ENCODE measurements around the gene PSEN1. TPM values are rescaled to one million over a fixed set of nuclear protein-coding genes. Genes with fewer than 3 reads are reported as not detected.

PSEN1 gene
- total RNA-seq, 1 donor = 79.6 TPM

DNA sequence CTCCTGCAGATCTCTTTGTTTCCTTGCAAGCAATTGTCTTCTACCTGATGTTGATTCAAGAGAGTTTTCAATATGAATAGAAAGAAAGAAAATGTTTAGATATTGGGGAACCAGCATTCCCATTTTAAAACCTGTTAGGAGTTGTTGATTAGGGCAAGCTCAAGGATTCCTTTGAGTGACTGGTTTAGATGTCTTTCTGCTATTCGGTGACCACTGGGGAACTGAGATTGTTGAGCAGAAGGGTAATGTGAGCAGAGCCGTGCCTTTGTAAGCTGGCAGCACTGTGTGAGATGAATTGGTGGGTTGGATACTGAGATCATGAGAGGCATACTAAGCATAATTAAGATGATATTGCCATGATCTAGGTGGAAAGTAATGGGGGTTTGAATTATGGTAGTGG lies 61.9 kb downstream of the PSEN1 start:
- Histone ChIP-seq H3K27me3 (ENCODE audit: insufficient read depth, low read length) (no peaks in the 10 kb centered on the region), H3K79me2 (ENCODE audit: insufficient read depth, low read length) (no peaks in the 10 kb centered on the region), H4K20me1 (ENCODE audit: insufficient read depth, low read length) (no peaks in the 10 kb centered on the region), H3K27ac (ENCODE audit: low read depth, low read length) (no peak overlapping the region), H3K9me3 (ENCODE audit: low read depth, low read length) (no peaks in the 10 kb centered on the region), H2AFZ (ENCODE audit: low read length) (no peak overlapping the region), H3K36me3 (ENCODE audit: insufficient read depth, low read length) (peaks cover 42% of the 10 kb centered on the region), H3K4me3 (ENCODE audit: insufficient read depth, low read length) (no peak overlapping the region), H3K4me1 (ENCODE audit: insufficient read depth, low read length) (no peaks in the 10 kb centered on the region), H3K4me2 (ENCODE audit: insufficient read depth, low read length) (no peak overlapping the region)
- no peak for DNase-seq (ENCODE audit: insufficient read length, low spot score, missing footprints)
- TF ChIP-seq, protein P1, sequence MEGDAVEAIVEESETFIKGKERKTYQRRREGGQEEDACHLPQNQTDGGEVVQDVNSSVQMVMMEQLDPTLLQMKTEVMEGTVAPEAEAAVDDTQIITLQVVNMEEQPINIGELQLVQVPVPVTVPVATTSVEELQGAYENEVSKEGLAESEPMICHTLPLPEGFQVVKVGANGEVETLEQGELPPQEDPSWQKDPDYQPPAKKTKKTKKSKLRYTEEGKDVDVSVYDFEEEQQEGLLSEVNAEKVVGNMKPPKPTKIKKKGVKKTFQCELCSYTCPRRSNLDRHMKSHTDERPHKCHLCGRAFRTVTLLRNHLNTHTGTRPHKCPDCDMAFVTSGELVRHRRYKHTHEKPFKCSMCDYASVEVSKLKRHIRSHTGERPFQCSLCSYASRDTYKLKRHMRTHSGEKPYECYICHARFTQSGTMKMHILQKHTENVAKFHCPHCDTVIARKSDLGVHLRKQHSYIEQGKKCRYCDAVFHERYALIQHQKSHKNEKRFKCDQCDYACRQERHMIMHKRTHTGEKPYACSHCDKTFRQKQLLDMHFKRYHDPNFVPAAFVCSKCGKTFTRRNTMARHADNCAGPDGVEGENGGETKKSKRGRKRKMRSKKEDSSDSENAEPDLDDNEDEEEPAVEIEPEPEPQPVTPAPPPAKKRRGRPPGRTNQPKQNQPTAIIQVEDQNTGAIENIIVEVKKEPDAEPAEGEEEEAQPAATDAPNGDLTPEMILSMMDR (IDR thresholded peaks at IDR 0.05; ENCODE audit: extremely low read depth, low read depth, low read length) = no peak

DNA sequence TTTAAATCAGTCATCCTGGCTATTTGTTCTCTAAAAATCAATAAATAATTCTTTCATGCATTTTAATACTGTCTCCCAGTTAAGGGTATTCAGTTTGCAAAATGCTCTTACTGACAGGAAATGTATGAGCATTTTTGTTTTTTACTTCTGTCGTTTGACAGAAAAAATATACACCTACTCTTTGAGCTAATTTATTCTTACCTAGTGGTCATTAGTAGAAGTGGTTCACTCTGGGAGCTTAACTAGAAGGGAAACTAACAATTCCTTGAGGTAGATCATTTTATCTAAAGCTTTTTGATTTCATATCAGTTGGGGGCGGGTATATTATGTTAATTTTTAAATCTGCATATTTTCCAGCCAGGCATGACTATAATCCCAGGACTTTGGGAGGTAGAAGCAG lies 67.2 kb downstream of the PSEN1 start:
- Histone ChIP-seq H3K36me3 (ENCODE audit: insufficient read depth, low read length) (peaks cover 46% of the 10 kb centered on the region), H3K27me3 (ENCODE audit: insufficient read depth, low read length) (no peaks in the 10 kb centered on the region), H2AFZ (ENCODE audit: low read length) (no peak overlapping the region), H3K4me3 (ENCODE audit: insufficient read depth, low read length) (no peak overlapping the region), H4K20me1 (ENCODE audit: insufficient read depth, low read length) (no peaks in the 10 kb centered on the region), H3K27ac (ENCODE audit: low read depth, low read length) (no peak overlapping the region), H3K79me2 (ENCODE audit: insufficient read depth, low read length) (no peaks in the 10 kb centered on the region), H3K4me2 (ENCODE audit: insufficient read depth, low read length) (no peak overlapping the region), H3K4me1 (ENCODE audit: insufficient read depth, low read length) (no peaks in the 10 kb centered on the region), H3K9me3 (ENCODE audit: low read depth, low read length) (no peaks in the 10 kb centered on the region)
- TF ChIP-seq, protein P1 (IDR thresholded peaks at IDR 0.05; ENCODE audit: extremely low read depth, low read depth, low read length) = no peak
- no peak for DNase-seq (ENCODE audit: insufficient read length, low spot score, missing footprints)

DNA sequence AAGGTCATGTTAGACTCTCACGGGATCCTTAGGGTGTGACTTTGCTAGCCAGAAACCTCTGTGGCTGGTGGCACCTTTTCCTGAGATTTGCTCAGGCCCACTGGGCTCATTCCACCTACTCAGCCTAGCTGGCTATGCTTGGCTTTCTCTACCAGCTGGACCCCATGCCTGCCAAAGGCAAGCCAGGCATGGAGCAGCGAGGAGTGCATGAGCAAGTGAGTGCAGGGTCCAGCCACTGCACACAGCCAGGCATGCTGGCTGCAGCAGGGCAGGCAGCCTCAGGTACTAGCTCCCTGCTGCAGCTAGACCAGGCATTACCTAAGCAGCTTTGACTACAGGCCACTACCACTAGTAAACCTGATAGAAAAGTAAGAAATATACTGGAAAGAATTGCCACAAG lies 71.3 kb downstream of the PSEN1 start:
- Histone ChIP-seq H4K20me1 (ENCODE audit: insufficient read depth, low read length) (no peaks in the 10 kb centered on the region), H3K4me2 (ENCODE audit: insufficient read depth, low read length) (no peak overlapping the region), H3K27ac (ENCODE audit: low read depth, low read length) (no peak overlapping the region), H3K79me2 (ENCODE audit: insufficient read depth, low read length) (no peaks in the 10 kb centered on the region), H3K9me3 (ENCODE audit: low read depth, low read length) (no peaks in the 10 kb centered on the region), H3K27me3 (ENCODE audit: insufficient read depth, low read length) (no peaks in the 10 kb centered on the region), H3K4me3 (ENCODE audit: insufficient read depth, low read length) (no peak overlapping the region), H2AFZ (ENCODE audit: low read length) (no peak overlapping the region), H3K4me1 (ENCODE audit: insufficient read depth, low read length) (peaks cover 21% of the 10 kb centered on the region), H3K36me3 (ENCODE audit: insufficient read depth, low read length) (peaks cover 46% of the 10 kb centered on the region)
- TF ChIP-seq, protein P1 (IDR thresholded peaks at IDR 0.05; ENCODE audit: extremely low read depth, low read depth, low read length) = no peak
- DNase-seq (ENCODE audit: insufficient read length, low spot score, missing footprints) = no peak

DNA sequence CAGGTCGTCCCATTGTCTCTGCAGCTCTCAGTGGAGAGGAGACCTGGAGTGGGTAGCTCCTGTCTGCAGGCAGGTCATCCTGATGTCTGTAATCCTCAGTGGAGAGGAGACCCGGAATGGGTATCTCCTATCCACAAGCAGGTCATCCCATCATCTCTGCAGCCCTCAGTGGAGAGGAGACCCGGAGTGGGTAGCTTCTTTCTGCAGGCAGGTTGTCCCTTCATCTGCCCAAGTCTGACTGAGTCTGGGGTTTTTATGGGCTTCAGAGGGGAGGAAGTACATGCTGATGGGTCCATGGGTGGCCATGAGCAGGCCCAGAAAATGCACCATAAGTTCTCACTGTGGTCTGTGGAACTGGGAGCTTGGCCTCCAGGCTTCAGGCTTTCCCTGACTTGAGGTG lies 72.1 kb downstream of the PSEN1 start:
- Histone ChIP-seq H3K4me2 (ENCODE audit: insufficient read depth, low read length) (no peak overlapping the region), H3K27ac (ENCODE audit: low read depth, low read length) (no peak overlapping the region), H3K27me3 (ENCODE audit: insufficient read depth, low read length) (no peaks in the 10 kb centered on the region), H3K79me2 (ENCODE audit: insufficient read depth, low read length) (no peaks in the 10 kb centered on the region), H2AFZ (ENCODE audit: low read length) (no peak overlapping the region), H3K4me3 (ENCODE audit: insufficient read depth, low read length) (no peak overlapping the region), H3K4me1 (ENCODE audit: insufficient read depth, low read length) (peaks cover 21% of the 10 kb centered on the region), H3K9me3 (ENCODE audit: low read depth, low read length) (no peaks in the 10 kb centered on the region), H3K36me3 (ENCODE audit: insufficient read depth, low read length) (peaks cover 53% of the 10 kb centered on the region), H4K20me1 (ENCODE audit: insufficient read depth, low read length) (no peaks in the 10 kb centered on the region)
- DNase-seq (ENCODE audit: insufficient read length, low spot score, missing footprints) = no peak
- TF ChIP-seq, protein P1 (IDR thresholded peaks at IDR 0.05; ENCODE audit: extremely low read depth, low read depth, low read length) = no peak

All from osteoblast (primary cell).